Measurements from ENCODE around the gene TJAP1.
"Not testable (repeated sequence)": the region's sequence is repeated elsewhere in the genome, so short reads cannot be mapped to it uniquely, and the experiment has no call there.

Gene TJAP1

DNA sequence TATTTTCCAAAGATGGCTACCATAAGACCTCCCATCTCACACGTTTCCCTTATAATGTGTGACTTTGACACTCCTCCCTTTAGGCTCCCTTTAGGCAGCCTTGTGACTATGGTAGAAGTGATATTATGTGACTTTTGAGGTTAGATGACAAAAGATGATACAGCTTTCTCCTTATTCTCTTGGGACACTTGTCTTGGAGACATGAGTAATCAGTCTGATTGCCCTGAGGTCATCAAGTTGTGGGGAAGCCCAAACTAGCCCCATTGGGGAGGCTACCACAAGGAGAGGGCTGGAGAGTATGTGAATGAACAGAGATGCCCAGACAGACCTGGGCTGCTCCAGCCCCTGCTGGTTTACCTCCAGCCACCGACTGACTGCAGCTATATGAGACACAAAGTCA, 11.4 kb upstream of the TJAP1 start:
- Histone ChIP-seq H3K36me3 (ENCODE audit: insufficient read depth, low read length) (no peaks in the 10 kb centered on the region), H3K4me2 (ENCODE audit: insufficient read depth, low read length) (no peak overlapping the region), H3K9ac (ENCODE audit: low read depth, low read length) (no peak overlapping the region), H3K79me2 (ENCODE audit: insufficient read depth, low read length) (no peaks in the 10 kb centered on the region), H3K9me3 (ENCODE audit: insufficient read depth, low read length, severe bottlenecking) (no peaks in the 10 kb centered on the region), H2AFZ (ENCODE audit: low read depth, low read length) (no peak overlapping the region), H3K4me1 (ENCODE audit: insufficient read depth, low read length) (no peaks in the 10 kb centered on the region), H3K27me3 (ENCODE audit: insufficient read depth, low read length, poor library complexity) (peaks cover 3% of the 10 kb centered on the region), H4K20me1 (ENCODE audit: insufficient read depth, low read length) (no peaks in the 10 kb centered on the region), H3K27ac (ENCODE audit: low read length) (no peak overlapping the region), H3K4me3 (ENCODE audit: low read depth in 1 of 2, low read length in 2 of 2) (no peak overlapping the region)
- TF ChIP-seq CTCF (IDR thresholded peaks at IDR 0.05; ENCODE audit: borderline replicate concordance, extremely low read depth, low read length, poor library complexity, severe bottlenecking) = no peak
- TF ChIP-seq EZH2 (IDR thresholded peaks at IDR 0.05; ENCODE audit: borderline replicate concordance, low read depth, low read length, severe bottlenecking) = no peak
- no peak for DNase-seq
- ATAC-seq (ENCODE audit: insufficient read depth, low read depth) = no peak

DNA sequence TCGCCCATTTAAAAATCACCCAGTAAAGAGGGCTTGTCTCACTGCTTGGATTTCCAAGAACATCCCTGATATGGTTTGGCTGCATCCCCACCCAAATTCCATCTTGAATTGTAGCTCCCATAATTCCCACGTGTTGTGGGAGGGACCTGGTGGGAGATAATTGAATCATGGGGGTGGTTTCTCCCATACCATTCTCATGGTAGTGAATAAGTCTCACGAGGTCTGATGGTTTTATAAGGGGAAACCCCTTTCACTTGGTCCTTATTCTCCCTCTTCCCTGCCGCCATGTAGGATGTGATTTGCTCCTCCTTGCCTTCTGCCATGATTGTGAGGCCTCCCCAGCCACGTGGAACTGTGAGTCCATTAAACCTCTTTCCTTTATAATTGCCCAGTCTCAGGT, 10.1 kb upstream of the TJAP1 start:
- H3K4me3 ChIP-seq (ENCODE audit: low read depth in 1 of 2, low read length in 2 of 2); ATAC-seq (ENCODE audit: insufficient read depth, low read depth); H3K9me3 ChIP-seq (ENCODE audit: insufficient read depth, low read length, severe bottlenecking); H3K4me1 ChIP-seq (ENCODE audit: insufficient read depth, low read length); H3K27me3 ChIP-seq (ENCODE audit: insufficient read depth, low read length, poor library complexity); H2AFZ ChIP-seq (ENCODE audit: low read depth, low read length); H3K9ac ChIP-seq (ENCODE audit: low read depth, low read length); H3K4me2 ChIP-seq (ENCODE audit: insufficient read depth, low read length); H3K36me3 ChIP-seq (ENCODE audit: insufficient read depth, low read length); H4K20me1 ChIP-seq (ENCODE audit: insufficient read depth, low read length); DNase-seq; H3K27ac ChIP-seq (ENCODE audit: low read length); H3K79me2 ChIP-seq (ENCODE audit: insufficient read depth, low read length): not testable (repeated sequence)

DNA sequence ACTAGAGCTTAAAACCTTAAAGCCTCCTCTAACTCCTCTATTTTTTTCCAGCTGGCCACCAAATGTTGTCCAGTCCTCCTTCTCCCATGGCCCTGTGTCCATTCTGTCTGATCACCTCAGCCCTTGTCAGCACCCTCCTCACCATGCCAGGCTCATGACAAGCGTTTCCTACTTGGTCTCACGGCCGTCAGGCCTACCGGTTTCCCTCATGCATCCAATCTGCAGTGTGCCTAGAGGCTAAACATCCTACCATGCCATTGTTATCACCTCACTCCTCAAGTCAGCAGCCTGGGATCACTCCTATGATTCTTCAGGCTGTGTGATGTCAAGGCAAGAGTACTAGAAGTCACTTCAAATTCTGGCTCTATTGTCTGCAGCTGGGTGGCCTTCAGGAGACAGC, 9.6 kb upstream of the TJAP1 start:
- Histone ChIP-seq H3K9ac (ENCODE audit: low read depth, low read length) (no peak overlapping the region), H3K4me2 (ENCODE audit: insufficient read depth, low read length) (no peak overlapping the region), H3K27ac (ENCODE audit: low read length) (no peak overlapping the region), H3K27me3 (ENCODE audit: insufficient read depth, low read length, poor library complexity) (peaks cover 3% of the 10 kb centered on the region), H3K36me3 (ENCODE audit: insufficient read depth, low read length) (no peaks in the 10 kb centered on the region), H2AFZ (ENCODE audit: low read depth, low read length) (no peak overlapping the region), H4K20me1 (ENCODE audit: insufficient read depth, low read length) (no peaks in the 10 kb centered on the region), H3K4me1 (ENCODE audit: insufficient read depth, low read length) (no peaks in the 10 kb centered on the region), H3K9me3 (ENCODE audit: insufficient read depth, low read length, severe bottlenecking) (no peaks in the 10 kb centered on the region), H3K79me2 (ENCODE audit: insufficient read depth, low read length) (no peaks in the 10 kb centered on the region), H3K4me3 (ENCODE audit: low read depth in 1 of 2, low read length in 2 of 2) (no peak overlapping the region)
- ATAC-seq (ENCODE audit: insufficient read depth, low read depth) (no peak), DNase-seq (no peak)
- TF ChIP-seq EZH2 (IDR thresholded peaks at IDR 0.05; ENCODE audit: borderline replicate concordance, low read depth, low read length, severe bottlenecking) (no peak), CTCF (IDR thresholded peaks at IDR 0.05; ENCODE audit: borderline replicate concordance, extremely low read depth, low read length, poor library complexity, severe bottlenecking) (no peak)

- H3K4me2 ChIP-seq (ENCODE audit: insufficient read depth, low read length) = no peak overlapping the region
- H4K20me1 ChIP-seq (ENCODE audit: insufficient read depth, low read length) = no peaks in the 10 kb centered on the region
- no peaks in the 10 kb centered on the region for H3K36me3 ChIP-seq (ENCODE audit: insufficient read depth, low read length)
- peaks cover 3% of the 10 kb centered on the region for H3K27me3 ChIP-seq (ENCODE audit: insufficient read depth, low read length, poor library complexity)
- no peaks in the 10 kb centered on the region for H3K79me2 ChIP-seq (ENCODE audit: insufficient read depth, low read length)
- no peak overlapping the region for H3K27ac ChIP-seq (ENCODE audit: low read length)
- H3K4me3 ChIP-seq (ENCODE audit: low read depth in 1 of 2, low read length in 2 of 2) = no peak overlapping the region
- TF ChIP-seq CTCF (IDR thresholded peaks at IDR 0.05; ENCODE audit: borderline replicate concordance, extremely low read depth, low read length, poor library complexity, severe bottlenecking) (no peak), EZH2 (IDR thresholded peaks at IDR 0.05; ENCODE audit: borderline replicate concordance, low read depth, low read length, severe bottlenecking) (no peak)
- no peak overlapping the region for H2AFZ ChIP-seq (ENCODE audit: low read depth, low read length)
- ATAC-seq (ENCODE audit: insufficient read depth, low read depth) = no peak
- no peaks in the 10 kb centered on the region for H3K4me1 ChIP-seq (ENCODE audit: insufficient read depth, low read length)
- no peak overlapping the region for H3K9ac ChIP-seq (ENCODE audit: low read depth, low read length)
- DNase-seq = no peak
- H3K9me3 ChIP-seq (ENCODE audit: insufficient read depth, low read length, severe bottlenecking) = no peaks in the 10 kb centered on the region
Measured at GRCh38 chr6:43468240-43468639, 9.1 kb upstream of the TJAP1 start.

Data from DND-41 (cell line).